GM12891 (cell line): ENCODE data around the gene CITED1.
"Not testable (repeated sequence)": the region's sequence is repeated elsewhere in the genome, so short reads cannot be mapped to it uniquely, and the experiment has no call there.

Source experiments
- DNase-seq: peaks from one replicate; pipeline ENCODE4 v3.0.0; 2011; ENCODE audit warnings: low spot score; ENCODE audit not compliant: insufficient read length
- FAIRE-seq: peaks from 2 replicates; lab custom pipeline; 2011; peaks lifted over from hg19 to GRCh38; lab: Jason Lieb, UNC
- PAX5 ChIP-seq: IDR thresholded peaks from 2 replicates; pipeline ENCODE4 v1.6.1; 2011; ENCODE audit warnings: low read length, moderate library complexity, mild to moderate bottlenecking; ENCODE audit not compliant: insufficient read depth, severe bottlenecking
- POLR2A ChIP-seq: IDR thresholded peaks from 2 replicates; pipeline ENCODE4 v1.6.1; 2011; ENCODE audit warnings: low read depth, low read length, control low read depth
- POLR2AphosphoS5 ChIP-seq: IDR thresholded peaks from 2 replicates; pipeline ENCODE4 v1.6.1; 2011; ENCODE audit warnings: low read depth, low read length, control low read depth
- POU2F2 ChIP-seq: IDR thresholded peaks from 2 replicates; pipeline ENCODE4 v1.6.1; 2011; ENCODE audit warnings: low read depth, mild to moderate bottlenecking, control low read depth, low read length, moderate library complexity
- SPI1 ChIP-seq: IDR thresholded peaks from 2 replicates; pipeline ENCODE4 v1.6.1; 2011; ENCODE audit warnings: low read depth, low read length, control low read depth
- TAF1 ChIP-seq: IDR thresholded peaks from 2 replicates; pipeline ENCODE4 v1.6.1; 2011; ENCODE audit warnings: low read depth, low read length, control low read depth

CITED1 gene

GRCh38 chrX:72330131-72330530, 24.4 kb upstream of the CITED1 start:
- no peak for DNase-seq
- FAIRE-seq, result no peak
- TF ChIP-seq SPI1 (no peak), POLR2A (no peak), POU2F2 (no peak), POLR2AphosphoS5 (no peak), TAF1 (no peak), PAX5 (no peak)

GRCh38 chrX:72326605-72327300, 21.0 kb upstream of the CITED1 start:
- no peak for TF ChIP-seq POLR2AphosphoS5
- no peak for TF ChIP-seq POU2F2
- TF ChIP-seq TAF1, result no peak
- no peak for TF ChIP-seq SPI1
- no peak for TF ChIP-seq PAX5
- no peak for TF ChIP-seq POLR2A
- DNase-seq (no peak), FAIRE-seq (no peak)

- not testable (repeated sequence) for DNase-seq, FAIRE-seq
These were observed 13.9 kb upstream of the CITED1 start for GRCh38 chrX:72319651-72320050.

GRCh38 chrX:72317139-72317538, 11.4 kb upstream of the CITED1 start:
- FAIRE-seq (no peak), DNase-seq (no peak)

GRCh38 chrX:72316408-72317110, 10.8 kb upstream of the CITED1 start:
- FAIRE-seq (no peak), DNase-seq (no peak)
- TF ChIP-seq SPI1, result no peak
- TF ChIP-seq POU2F2, result no peak
- TF ChIP-seq POLR2A, result no peak
- no peak for TF ChIP-seq PAX5
- TF ChIP-seq TAF1, result no peak
- TF ChIP-seq POLR2AphosphoS5, result no peak

More at GRCh38 chrX:72317139-72317538, 11.4 kb upstream of the CITED1 start:
- no peak for TF ChIP-seq POLR2AphosphoS5
- no peak for TF ChIP-seq POLR2A
- no peak for TF ChIP-seq PAX5
- TF ChIP-seq TAF1, result no peak
- no peak for TF ChIP-seq SPI1
- TF ChIP-seq POU2F2, result no peak

- peak; percentile 26 for FAIRE-seq
- no peak for TF ChIP-seq POLR2AphosphoS5
- no peak for TF ChIP-seq POU2F2
- TF ChIP-seq SPI1, result no peak
- no peak for TF ChIP-seq TAF1
- no peak for TF ChIP-seq PAX5
- TF ChIP-seq POLR2A, result no peak
- DNase-seq, result no peak
These were observed 9.2 kb upstream of the CITED1 start for GRCh38 chrX:72314881-72315280.

GRCh38 chrX:72313707-72314641, 8.3 kb upstream of the CITED1 start:
- DNase-seq (no peak), FAIRE-seq (no peak)
- TF ChIP-seq PAX5, result no peak
- TF ChIP-seq POLR2A, result no peak
- no peak for TF ChIP-seq POU2F2

- FAIRE-seq, result no peak
- TF ChIP-seq POLR2AphosphoS5 (no peak), POLR2A (no peak), POU2F2 (no peak)
- no peak for DNase-seq
These were observed 6.7 kb upstream of the CITED1 start for GRCh38 chrX:72312311-72312940.

- TF ChIP-seq POLR2A (no peak), SPI1 (no peak), POU2F2 (no peak), PAX5 (no peak), TAF1 (no peak), POLR2AphosphoS5 (no peak)
These were observed 3.8 kb upstream of the CITED1 start for GRCh38 chrX:72309297-72310071.

More at GRCh38 chrX:72309297-72310071, 3.8 kb upstream of the CITED1 start:
- FAIRE-seq (no peak), DNase-seq (no peak)
